Measurements from ENCODE around the gene GLRX5. TPM values are rescaled to one million over a fixed set of nuclear protein-coding genes. Genes with fewer than 3 reads are reported as not detected.

The GLRX5 gene
- total RNA-seq, 2 experiments from 2014 or later = 30.4 to 34.5 TPM

- Mint-ChIP-seq H3K36me3 (ENCODE audit: low read depth) (peaks cover 40% of the 10 kb centered on the region), H3K9me3 (peaks cover 5% of the 10 kb centered on the region), H3K4me1 (peaks cover 65% of the 10 kb centered on the region), H3K27ac (no peak overlapping the region), H3K27me3 (no peaks in the 10 kb centered on the region), H3K4me3 (no peak overlapping the region)
- DNase-seq = no peak
- ChIA-PET POLR2A (interaction anchor here (0.7 to 3.1 kb wide), 5 partner anchors 10 to 30 kb away, joined by 3 to 18 read pairs (median 4); no protein-coding TSS in a partner anchor), CTCF (interaction anchor here (1.6 to 1.7 kb wide), 2 partner anchors 9 to 51 kb away, joined by 3 to 4 read pairs; no protein-coding TSS in a partner anchor)
Measured at GRCh38 chr14:95493503-95493902, 41.3 kb upstream of the GLRX5 start.

DNA sequence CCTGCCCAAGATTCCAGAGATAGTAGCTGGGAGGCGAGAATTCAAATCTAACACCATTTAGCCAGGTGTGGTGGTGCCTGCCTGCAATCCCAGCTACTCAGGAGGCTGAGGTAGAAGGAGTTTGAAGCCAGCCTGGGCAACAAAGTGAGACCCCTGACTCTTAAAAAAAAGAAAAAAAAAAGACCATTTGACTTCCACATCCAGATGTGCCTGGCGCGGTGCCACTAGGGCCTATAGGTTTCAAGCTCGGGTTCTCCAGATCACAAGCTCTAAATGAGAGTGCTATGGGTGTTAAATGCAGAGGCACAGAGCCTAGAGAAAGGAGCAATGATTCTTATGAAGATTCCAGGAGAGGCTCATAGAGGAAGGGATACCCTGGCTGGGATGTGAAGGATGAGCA is 40.9 kb upstream of the GLRX5 start:
- no peak for DNase-seq
- H3K9me3 Mint-ChIP-seq = peaks cover 5% of the 10 kb centered on the region
- peaks cover 67% of the 10 kb centered on the region for H3K4me1 Mint-ChIP-seq
- H3K36me3 Mint-ChIP-seq (ENCODE audit: low read depth) = peaks cover 44% of the 10 kb centered on the region
- no peak overlapping the region for H3K4me3 Mint-ChIP-seq
- POLR2A ChIA-PET = interaction anchor here (0.7 to 3.1 kb wide), 4 partner anchors 10 to 29 kb away, joined by 3 to 18 read pairs (median 8); no protein-coding TSS in a partner anchor
- CTCF ChIA-PET = interaction anchor here (0.6 to 1.7 kb wide), 2 partner anchors 14 to 52 kb away, joined by 3 read pairs; no protein-coding TSS in a partner anchor
- no peaks in the 10 kb centered on the region for H3K27me3 Mint-ChIP-seq
- H3K27ac Mint-ChIP-seq = peak overlapping the region; percentile 50

GRCh38 chr14:95494456-95494855 is 40.4 kb upstream of the GLRX5 start:
- Mint-ChIP-seq H3K9me3 (peaks cover 5% of the 10 kb centered on the region), H3K4me3 (no peak overlapping the region)
- POLR2A ChIA-PET = interaction anchor here (1.6 to 3.1 kb wide), 4 partner anchors 10 to 33 kb away, joined by 3 to 18 read pairs (median 14); no protein-coding TSS in a partner anchor

GRCh38 chr14:95495076-95495475 is 39.8 kb upstream of the GLRX5 start:
- ChIA-PET CTCF (interaction anchor here (1.7 to 2.2 kb wide), 2 partner anchors 13 to 53 kb away, joined by 3 to 7 read pairs; no protein-coding TSS in a partner anchor), POLR2A (interaction anchor here (1.4 to 3.1 kb wide), 6 partner anchors 10 to 32 kb away, joined by 9 to 32 read pairs (median 16); no protein-coding TSS in a partner anchor)
- Mint-ChIP-seq H3K9me3 (peaks cover 5% of the 10 kb centered on the region), H3K27ac (peak overlapping the region; percentile 88), H3K4me3 (no peak overlapping the region), H3K36me3 (ENCODE audit: low read depth) (peaks cover 48% of the 10 kb centered on the region), H3K4me1 (peaks cover 74% of the 10 kb centered on the region), H3K27me3 (no peaks in the 10 kb centered on the region)
- DNase-seq = no peak

More at GRCh38 chr14:95494456-95494855, 40.4 kb upstream of the GLRX5 start:
- no peak for DNase-seq
- peak overlapping the region; percentile 58 for H3K27ac Mint-ChIP-seq
- peaks cover 71% of the 10 kb centered on the region for H3K4me1 Mint-ChIP-seq
- CTCF ChIA-PET = interaction anchor here (0.6 to 1.7 kb wide), 2 partner anchors 14 to 52 kb away, joined by 3 read pairs; no protein-coding TSS in a partner anchor
- no peaks in the 10 kb centered on the region for H3K27me3 Mint-ChIP-seq
- peaks cover 47% of the 10 kb centered on the region for H3K36me3 Mint-ChIP-seq (ENCODE audit: low read depth)

DNA sequence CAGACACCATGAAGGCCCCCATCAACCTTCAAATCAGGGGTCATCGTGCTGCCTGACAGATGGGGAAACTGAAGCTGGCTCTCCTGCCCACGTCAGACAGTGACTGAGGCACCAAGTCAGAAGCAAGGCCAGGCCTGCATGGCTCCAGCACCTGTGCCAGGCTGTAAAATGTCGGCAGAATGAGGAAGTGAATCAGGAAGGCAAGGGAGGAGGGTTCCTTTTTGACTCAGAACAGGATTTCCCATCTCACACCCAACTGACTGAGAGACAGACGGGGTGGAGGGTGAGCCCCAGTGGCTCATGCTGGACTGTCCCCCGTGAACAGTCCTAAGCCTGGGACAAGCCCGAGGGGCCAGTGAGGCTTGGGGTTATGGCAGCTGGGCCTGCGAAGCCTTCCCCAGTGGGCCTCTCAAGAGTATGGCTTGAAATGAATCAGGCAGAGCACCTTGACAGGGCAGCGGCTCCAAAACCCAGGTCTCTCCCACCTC is 39.3 kb upstream of the GLRX5 start:
- peaks cover 49% of the 10 kb centered on the region for H3K36me3 Mint-ChIP-seq (ENCODE audit: low read depth)
- peaks cover 5% of the 10 kb centered on the region for H3K9me3 Mint-ChIP-seq
- DNase-seq = peak; percentile 41
- ChIA-PET POLR2A (interaction anchor here (1.4 to 3.1 kb wide), 8 partner anchors 9 to 41 kb away, joined by 4 to 32 read pairs (median 18); partner anchors contain the start of genes GLRX5 and SYNE3), CTCF (interaction anchor here (1.4 to 2.2 kb wide), 5 partner anchors 13 to 53 kb away, joined by 4 to 17 read pairs (median 7); no protein-coding TSS in a partner anchor)
- peak overlapping the region; percentile 36 for H3K4me3 Mint-ChIP-seq
- H3K4me1 Mint-ChIP-seq = peaks cover 77% of the 10 kb centered on the region
- H3K27me3 Mint-ChIP-seq = no peaks in the 10 kb centered on the region
- H3K27ac Mint-ChIP-seq = peak overlapping the region; percentile 88

DNA sequence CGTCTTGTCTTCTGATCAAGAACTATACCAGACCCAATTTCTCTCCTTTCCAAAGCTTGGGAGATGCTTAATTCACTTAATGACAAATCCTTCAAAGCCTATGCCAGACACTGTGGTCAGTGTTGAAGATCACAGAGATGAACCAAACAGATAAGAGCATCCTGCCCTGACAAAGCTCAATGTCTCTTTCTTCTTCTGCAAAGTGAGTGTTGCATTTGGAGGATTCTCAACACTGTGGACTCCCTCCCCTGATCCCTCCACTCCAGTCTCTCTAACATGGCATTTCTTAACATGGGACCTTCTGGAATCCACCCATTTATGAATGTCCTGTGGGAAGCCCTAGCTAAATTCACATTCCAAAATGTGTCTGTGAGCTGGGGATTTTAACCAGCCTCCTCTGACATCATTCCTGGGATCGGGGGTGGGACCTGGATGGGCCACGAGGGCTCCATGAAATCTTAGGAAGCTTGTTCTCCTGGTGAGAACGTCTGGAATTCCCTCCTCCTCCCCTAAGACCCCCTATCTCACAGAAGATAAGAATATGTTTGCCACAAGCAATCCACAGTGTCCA is 38.7 kb upstream of the GLRX5 start:
- POLR2A ChIA-PET = interaction anchor here (0.9 to 3.1 kb wide), 13 partner anchors 8 to 40 kb away, joined by 3 to 32 read pairs (median 9); partner anchors contain the start of genes GLRX5 and SYNE3
- H3K4me1 Mint-ChIP-seq = peaks cover 77% of the 10 kb centered on the region
- DNase-seq = no peak
- CTCF ChIA-PET = interaction anchor here (0.9 to 2.2 kb wide), 7 partner anchors 9 to 54 kb away, joined by 3 to 17 read pairs (median 7); no protein-coding TSS in a partner anchor
- H3K36me3 Mint-ChIP-seq (ENCODE audit: low read depth) = peaks cover 52% of the 10 kb centered on the region
- H3K27ac Mint-ChIP-seq = peak overlapping the region; percentile 88
- H3K27me3 Mint-ChIP-seq = no peaks in the 10 kb centered on the region
- H3K4me3 Mint-ChIP-seq = peak overlapping the region; percentile 8
- H3K9me3 Mint-ChIP-seq = peaks cover 5% of the 10 kb centered on the region

DNA sequence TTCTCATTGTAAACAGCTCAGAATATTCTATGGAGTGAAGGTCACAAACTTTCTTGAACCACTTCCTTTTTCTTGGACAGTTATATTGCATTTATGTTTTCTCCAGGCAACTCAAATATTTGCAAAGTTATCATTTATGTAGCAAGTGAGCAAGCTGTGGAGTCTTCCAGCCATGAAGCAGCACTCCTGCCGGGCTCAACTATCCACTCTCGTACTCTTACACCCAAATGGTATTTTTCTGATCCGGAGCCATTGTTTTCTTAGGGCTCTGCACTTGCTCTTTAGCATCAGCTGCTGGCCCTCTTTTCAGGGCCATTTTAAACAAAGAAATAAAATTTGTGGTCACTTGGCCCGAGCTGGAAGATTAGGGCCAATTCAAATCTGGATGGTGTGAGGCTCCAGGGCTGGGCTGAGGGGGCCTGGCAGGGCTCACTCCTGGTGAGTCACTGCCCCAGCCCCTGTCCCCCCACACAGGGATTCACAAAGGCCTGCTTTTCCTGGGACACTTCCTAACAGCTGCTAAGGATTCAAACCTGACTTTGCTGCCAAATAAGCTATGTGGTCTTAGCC is 38.1 kb upstream of the GLRX5 start:
- POLR2A ChIA-PET = interaction anchor here (0.9 to 3.1 kb wide), 13 partner anchors 8 to 40 kb away, joined by 3 to 32 read pairs (median 9); partner anchors contain the start of genes GLRX5 and SYNE3
- peaks cover 52% of the 10 kb centered on the region for H3K36me3 Mint-ChIP-seq (ENCODE audit: low read depth)
- peak overlapping the region; percentile 8 for H3K4me3 Mint-ChIP-seq
- H3K27ac Mint-ChIP-seq = peak overlapping the region; percentile 88
- H3K4me1 Mint-ChIP-seq = peaks cover 80% of the 10 kb centered on the region
- CTCF ChIA-PET = interaction anchor here (0.6 to 2.2 kb wide), 8 partner anchors 9 to 70 kb away, joined by 3 to 17 read pairs (median 6); no protein-coding TSS in a partner anchor
- no peak for DNase-seq
- H3K27me3 Mint-ChIP-seq = no peaks in the 10 kb centered on the region
- H3K9me3 Mint-ChIP-seq = peaks cover 5% of the 10 kb centered on the region

DNA sequence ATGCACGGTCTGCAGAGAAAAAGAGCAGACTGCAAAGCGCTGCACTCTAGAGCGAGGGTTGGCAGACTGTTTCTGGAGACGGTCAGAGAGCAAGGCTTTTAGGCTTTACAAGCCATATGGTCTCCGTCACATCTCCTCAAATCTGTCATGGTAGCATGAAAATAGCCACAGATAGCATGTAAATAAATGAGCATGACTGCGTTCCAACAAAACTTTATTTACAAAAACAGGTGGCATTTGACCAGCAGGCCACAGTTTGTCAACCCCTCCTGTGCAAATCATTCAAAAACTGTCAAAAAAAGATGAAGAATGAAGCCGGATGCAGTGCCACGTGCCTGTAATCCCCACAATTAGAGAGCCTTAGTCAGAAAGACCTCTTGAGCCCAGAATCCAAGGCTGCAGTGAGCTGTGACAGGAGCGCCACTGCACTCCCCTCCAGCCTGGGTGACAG is 37.3 kb upstream of the GLRX5 start:
- POLR2A ChIA-PET = interaction anchor here (1.6 to 2.5 kb wide), 4 partner anchors 10 to 36 kb away, joined by 4 to 32 read pairs (median 18); partner anchors contain the start of genes GLRX5 and SYNE3
- Mint-ChIP-seq H3K4me3 (no peak overlapping the region), H3K27ac (no peak overlapping the region)

DNA sequence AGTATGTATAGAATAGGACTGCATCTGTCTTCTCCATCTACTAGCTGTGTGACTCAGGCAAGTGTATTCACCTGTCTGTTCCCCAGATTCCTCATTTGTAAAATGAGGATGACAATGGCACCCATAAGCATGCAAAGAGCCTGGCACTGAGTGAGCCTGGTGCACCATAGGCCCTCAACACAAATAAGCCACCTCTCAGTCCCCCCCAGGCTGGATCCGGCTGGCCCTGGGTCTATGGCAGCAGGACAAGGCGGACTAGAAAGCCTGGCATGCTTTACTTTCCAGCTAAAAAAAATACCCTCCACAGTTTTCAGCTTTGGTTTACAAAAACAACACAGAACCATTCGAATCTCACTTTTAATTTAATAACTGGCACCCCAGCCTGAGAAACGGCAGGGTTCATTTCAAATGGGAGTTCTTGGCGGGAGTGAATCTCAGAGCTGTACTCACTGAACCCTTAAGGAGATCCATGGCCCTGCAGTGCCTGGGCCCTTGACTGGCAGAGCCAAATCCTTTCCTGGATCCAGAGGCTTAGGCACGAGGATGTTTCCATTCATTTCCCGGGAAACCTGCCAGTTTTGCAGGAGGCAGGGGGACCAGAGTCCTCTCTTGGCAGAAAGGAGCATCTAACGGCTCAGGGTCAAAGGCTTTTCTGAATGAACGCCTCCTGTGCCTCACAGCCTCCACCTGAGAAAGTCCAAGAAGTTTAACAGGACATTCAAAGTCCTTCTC is 36.1 kb upstream of the GLRX5 start:
- Mint-ChIP-seq H3K9me3 (no peaks in the 10 kb centered on the region), H3K36me3 (ENCODE audit: low read depth) (peaks cover 42% of the 10 kb centered on the region), H3K27me3 (no peaks in the 10 kb centered on the region), H3K27ac (no peak overlapping the region), H3K4me1 (peaks cover 84% of the 10 kb centered on the region), H3K4me3 (no peak overlapping the region)
- POLR2A ChIA-PET = interaction anchor here (1.0 to 1.2 kb wide), 2 partner anchors 20 to 37 kb away, joined by 3 read pairs; no protein-coding TSS in a partner anchor
- CTCF ChIA-PET = no interaction called here
- no peak for DNase-seq

More for the DNA sequence above, 37.3 kb upstream of the GLRX5 start:
- peaks cover 46% of the 10 kb centered on the region for H3K36me3 Mint-ChIP-seq (ENCODE audit: low read depth)
- no peaks in the 10 kb centered on the region for H3K9me3 Mint-ChIP-seq
- no peak for DNase-seq
- H3K27me3 Mint-ChIP-seq = no peaks in the 10 kb centered on the region
- CTCF ChIA-PET = interaction anchor here (0.6 to 2.0 kb wide), 2 partner anchors 29 to 71 kb away, joined by 5 to 17 read pairs; no protein-coding TSS in a partner anchor
- H3K4me1 Mint-ChIP-seq = peaks cover 79% of the 10 kb centered on the region

DNA sequence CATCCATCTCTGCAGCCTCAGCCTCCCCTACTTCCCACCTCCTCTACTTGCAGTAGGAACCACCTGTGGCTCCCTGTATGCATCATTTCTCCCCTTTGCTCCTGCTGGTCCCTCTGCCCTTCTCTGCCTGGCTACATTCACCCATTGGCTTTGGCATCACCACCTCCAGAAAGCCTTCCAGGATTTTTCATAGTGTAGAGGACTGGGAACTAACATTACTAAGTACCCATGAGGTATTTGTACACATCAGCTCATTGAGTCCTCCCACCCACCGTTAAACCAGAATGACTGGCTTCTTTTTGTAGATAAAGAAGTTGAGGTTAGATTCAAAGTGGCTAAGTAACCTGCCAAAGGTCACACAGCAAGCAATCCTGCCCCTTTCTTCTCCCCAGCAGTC is 35.5 kb upstream of the GLRX5 start:
- peaks cover 86% of the 10 kb centered on the region for H3K4me1 Mint-ChIP-seq
- CTCF ChIA-PET = no interaction called here
- no peak for DNase-seq
- H3K27ac Mint-ChIP-seq = no peak overlapping the region
- POLR2A ChIA-PET = interaction anchor here (1.0 to 1.2 kb wide), 2 partner anchors 19 to 37 kb away, joined by 3 read pairs; no protein-coding TSS in a partner anchor
- H3K9me3 Mint-ChIP-seq = no peaks in the 10 kb centered on the region
- peaks cover 42% of the 10 kb centered on the region for H3K36me3 Mint-ChIP-seq (ENCODE audit: low read depth)
- H3K4me3 Mint-ChIP-seq = no peak overlapping the region
- H3K27me3 Mint-ChIP-seq = no peaks in the 10 kb centered on the region

GRCh38 chr14:95500201-95500681 is 34.6 kb upstream of the GLRX5 start:
- H3K27me3 Mint-ChIP-seq = no peaks in the 10 kb centered on the region
- POLR2A ChIA-PET = interaction anchor here (1.2 to 7.5 kb wide), 3 partner anchors 15 to 36 kb away, joined by 3 to 58 read pairs (median 29); partner anchors contain the start of gene SYNE3
- H3K9me3 Mint-ChIP-seq = no peaks in the 10 kb centered on the region
- H3K27ac Mint-ChIP-seq = no peak overlapping the region
- H3K4me1 Mint-ChIP-seq = peaks cover 86% of the 10 kb centered on the region
- DNase-seq = no peak
- H3K4me3 Mint-ChIP-seq = no peak overlapping the region
- peaks cover 43% of the 10 kb centered on the region for H3K36me3 Mint-ChIP-seq (ENCODE audit: low read depth)
- CTCF ChIA-PET = interaction anchor here (1.5 kb wide), 1 partner anchor 27 kb away, joined by 5 read pairs; no protein-coding TSS in a partner anchor

Data from activated CD4-positive, alpha-beta memory T cell treated with anti-CD3 and anti-CD28 coated beads, Interleukin-2, amount 10 ng/mL, durations not matched to agents 7 days and 5 days (primary cell).